Subcutaneous abdominal adipose tissue (tissue), 5 donors: ENCODE data around the gene MSI2.
"Not testable (repeated sequence)": the region's sequence is repeated elsewhere in the genome, so short reads cannot be mapped to it uniquely, and the experiment has no call there.

Experiments
- H3K27ac ChIP-seq: one replicate; pipeline ENCODE4 v1.7.0; 2013; ENCODE audit warnings: low read depth, mild to moderate bottlenecking, inconsistent platforms, low read length, moderate library complexity
- H3K27me3 ChIP-seq, 5 donors: one replicate each; pipeline ENCODE4 v1.7.0; 2013; ENCODE audit warnings: low read length in 5 of 5, inconsistent platforms in 1 of 5; ENCODE audit not compliant: control insufficient read depth in 5 of 5, insufficient read depth in 4 of 5
- H3K36me3 ChIP-seq, 5 donors: one replicate each; pipeline ENCODE4 v1.7.0; 2013; ENCODE audit warnings: low read length in 5 of 5; ENCODE audit not compliant: control insufficient read depth in 5 of 5, insufficient read depth in 5 of 5
- H3K4me1 ChIP-seq, 5 donors: one replicate each; pipeline ENCODE4 v1.7.0; 2013; ENCODE audit warnings: low read length in 5 of 5, mild to moderate bottlenecking in 3 of 5, moderate library complexity in 1 of 5; ENCODE audit not compliant: control insufficient read depth in 5 of 5, insufficient read depth in 5 of 5
- H3K4me3 ChIP-seq, 5 donors: one replicate each; pipeline ENCODE4 v1.7.0; 2013; ENCODE audit warnings: low read length in 5 of 5, low read depth in 1 of 5
- H3K9ac ChIP-seq, 5 donors: one replicate each; pipeline ENCODE4 v1.7.0; 2013; ENCODE audit warnings: low read length in 5 of 5, mild to moderate bottlenecking in 4 of 5, moderate library complexity in 3 of 5
- H3K9me3 ChIP-seq, 5 donors: one replicate each; pipeline ENCODE4 v1.7.0; 2013; ENCODE audit warnings: low read length in 5 of 5; ENCODE audit not compliant: control insufficient read depth in 5 of 5
- donor health status: healthy.
- donor health status: healthy.
- donor health status: healthy.
- donor health status: healthy.
- donor health status: healthy.

Gene MSI2

DNA sequence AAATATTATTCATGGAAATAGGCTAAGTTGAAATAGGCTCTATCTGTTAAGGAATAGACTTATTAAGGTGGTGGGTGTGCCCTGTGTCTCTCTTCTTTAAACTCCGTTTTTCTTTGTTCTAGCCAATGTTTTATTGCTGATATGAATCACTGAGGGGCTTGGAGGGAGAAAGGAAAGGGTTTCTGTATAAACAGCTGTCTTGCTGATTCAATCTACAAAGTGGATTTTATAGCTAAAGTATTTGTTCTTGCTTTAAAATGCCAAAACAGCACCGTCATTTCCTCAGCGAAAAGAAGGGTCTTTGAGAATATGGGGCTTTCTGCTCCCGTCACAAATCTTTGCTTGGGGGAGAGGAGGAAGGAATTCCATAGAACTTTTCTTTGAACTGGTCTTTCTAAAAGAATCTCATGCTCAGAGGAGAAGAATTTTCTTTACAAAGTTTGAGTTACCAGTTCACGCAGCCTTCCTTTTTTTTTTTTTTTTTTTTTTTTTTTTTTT lies 39.3 kb downstream of the MSI2 start:
- Histone ChIP-seq H3K9me3 (no peaks in the 10 kb centered on the region), H3K4me3 (no peak overlapping the region), H3K9ac (no peak overlapping the region), H3K27ac (no peak overlapping the region), H3K4me1 (no peaks in the 10 kb centered on the region), H3K36me3 (peaks cover 0 to 7% (median 2%) of the 10 kb centered on the region in 5 donors), H3K27me3 (no peaks in the 10 kb centered on the region)

DNA sequence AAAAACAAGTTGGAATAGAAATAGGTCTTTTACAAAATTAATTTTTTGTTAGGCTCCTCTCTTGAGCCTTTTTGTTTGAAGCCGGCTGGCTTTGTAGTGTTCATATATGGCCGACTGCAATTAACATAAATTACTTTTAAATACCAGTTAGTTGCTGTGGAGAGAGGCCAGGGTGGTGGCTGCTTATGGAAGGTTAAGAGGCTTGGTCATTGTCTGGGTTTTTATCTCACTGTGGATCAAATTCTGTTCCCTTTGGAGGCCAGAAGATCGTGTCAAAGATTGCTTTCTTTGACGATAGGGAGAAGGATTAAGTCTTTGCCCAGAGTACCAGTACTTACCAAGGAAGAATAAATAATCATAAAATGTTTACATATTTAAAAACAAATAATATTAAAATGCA lies 39.9 kb downstream of the MSI2 start:
- H3K36me3 ChIP-seq: peaks cover 0 to 10% (median 2%) of the 10 kb centered on the region in 5 donors
- H3K4me1 ChIP-seq: no peaks in the 10 kb centered on the region
- no peak overlapping the region for H3K4me3 ChIP-seq
- no peaks in the 10 kb centered on the region for H3K9me3 ChIP-seq
- no peak overlapping the region for H3K9ac ChIP-seq
- no peak overlapping the region for H3K27ac ChIP-seq
- H3K27me3 ChIP-seq: no peaks in the 10 kb centered on the region

GRCh38 chr17:57299176-57299575 lies 42.9 kb downstream of the MSI2 start:
- Histone ChIP-seq H3K4me1 (no peaks in the 10 kb centered on the region), H3K27ac (no peak overlapping the region), H3K9ac (no peak overlapping the region), H3K4me3 (no peak overlapping the region), H3K27me3 (no peaks in the 10 kb centered on the region), H3K36me3 (peaks cover 0 to 10% (median 2%) of the 10 kb centered on the region in 5 donors), H3K9me3 (no peaks in the 10 kb centered on the region)

DNA sequence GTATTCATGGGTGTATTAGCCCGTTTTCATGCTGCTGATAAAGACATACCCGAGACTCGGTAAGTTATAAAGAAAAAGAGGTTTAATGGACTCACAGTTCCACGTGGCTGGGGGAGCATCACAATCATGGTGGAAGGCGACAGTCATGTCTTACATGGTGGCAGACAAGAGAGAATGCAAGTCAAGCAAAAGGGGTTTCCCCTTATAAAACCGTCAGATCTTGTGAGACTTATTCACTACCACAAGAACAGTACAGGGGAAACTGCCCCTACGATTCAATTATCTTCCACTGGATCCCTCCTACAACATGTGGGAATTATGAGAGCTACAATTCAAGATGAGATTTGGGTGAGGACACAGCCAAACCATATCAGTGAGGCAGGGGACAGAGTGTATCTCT lies 44.3 kb downstream of the MSI2 start:
- not testable (repeated sequence) for H3K36me3 ChIP-seq, H3K4me3 ChIP-seq, H3K27me3 ChIP-seq, H3K9ac ChIP-seq, H3K27ac ChIP-seq, H3K9me3 ChIP-seq, H3K4me1 ChIP-seq

DNA sequence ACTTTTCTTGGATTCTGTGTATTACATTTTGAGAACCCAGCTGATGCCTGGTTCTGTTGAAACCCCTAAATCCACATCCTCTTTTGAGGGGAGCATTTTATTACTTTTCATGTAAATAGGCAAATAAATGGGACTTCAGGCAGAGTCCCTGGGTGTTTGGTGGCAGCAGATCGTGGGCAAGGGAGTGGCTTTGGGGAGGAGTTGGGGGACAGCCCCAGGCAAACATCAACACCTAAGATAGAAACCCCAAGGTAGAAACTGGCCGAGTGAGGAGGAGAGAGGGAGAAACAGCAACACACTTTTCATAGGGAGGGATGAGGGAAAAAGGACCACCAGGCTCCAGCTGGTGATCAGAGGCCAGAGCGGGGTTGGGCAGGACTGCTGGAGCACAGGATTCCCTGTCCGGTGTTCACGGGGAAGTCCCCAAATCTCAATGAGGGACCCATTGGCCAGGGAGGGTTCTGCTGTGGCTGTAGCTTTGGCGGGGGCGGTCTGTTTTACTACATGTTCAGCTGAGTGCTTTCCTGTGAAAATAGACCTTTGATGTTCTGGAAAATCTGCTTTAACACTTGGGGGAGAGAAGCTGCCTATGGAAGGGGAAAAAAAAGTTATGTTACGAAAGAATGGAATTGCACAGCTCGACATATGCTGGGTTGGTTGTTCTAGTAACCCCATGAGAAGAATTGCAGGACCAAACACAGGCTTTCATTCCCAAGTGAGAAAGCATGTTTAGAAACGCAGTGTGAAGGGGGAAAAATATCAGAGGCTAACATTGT lies 46.6 kb downstream of the MSI2 start:
- H3K4me3 ChIP-seq: no peak overlapping the region
- H3K9me3 ChIP-seq: no peaks in the 10 kb centered on the region
- H3K27me3 ChIP-seq: no peaks in the 10 kb centered on the region
- H3K27ac ChIP-seq: no peak overlapping the region
- peaks cover 0 to 16% (median 12%) of the 10 kb centered on the region in 5 donors for H3K4me1 ChIP-seq
- H3K9ac ChIP-seq: no peak overlapping the region
- H3K36me3 ChIP-seq: peaks cover 0 to 6% (median 0%) of the 10 kb centered on the region in 5 donors

- Histone ChIP-seq H3K4me1 (peaks cover 0 to 16% (median 12%) of the 10 kb centered on the region in 5 donors), H3K36me3 (peaks cover 0 to 4% (median 0%) of the 10 kb centered on the region in 5 donors), H3K4me3 (peak overlapping the region in 1 of 5 donors; percentile 40), H3K9ac (no peak overlapping the region), H3K27me3 (no peaks in the 10 kb centered on the region), H3K27ac (no peak overlapping the region), H3K9me3 (no peaks in the 10 kb centered on the region)
Measured at GRCh38 chr17:57305144-57305728, 48.9 kb downstream of the MSI2 start.

- Histone ChIP-seq H3K36me3 (peaks cover 0 to 7% (median 2%) of the 10 kb centered on the region in 5 donors), H3K4me3 (no peak overlapping the region), H3K9me3 (no peaks in the 10 kb centered on the region), H3K27ac (no peak overlapping the region), H3K4me1 (peaks cover 0 to 16% (median 12%) of the 10 kb centered on the region in 5 donors), H3K27me3 (no peaks in the 10 kb centered on the region), H3K9ac (no peak overlapping the region)
Measured at GRCh38 chr17:57305908-57306504, 49.7 kb downstream of the MSI2 start.

- Histone ChIP-seq H3K27ac (no peak overlapping the region), H3K4me3 (no peak overlapping the region), H3K36me3 (peaks cover 0 to 7% (median 2%) of the 10 kb centered on the region in 5 donors), H3K4me1 (peaks cover 0 to 16% (median 12%) of the 10 kb centered on the region in 5 donors), H3K9me3 (no peaks in the 10 kb centered on the region), H3K9ac (no peak overlapping the region), H3K27me3 (no peaks in the 10 kb centered on the region)
Measured at GRCh38 chr17:57308543-57309186, 52.3 kb downstream of the MSI2 start.

- Histone ChIP-seq H3K4me3 (no peak overlapping the region), H3K4me1 (peaks cover 0 to 16% (median 12%) of the 10 kb centered on the region in 5 donors), H3K27me3 (no peaks in the 10 kb centered on the region), H3K36me3 (peaks cover 0 to 7% (median 2%) of the 10 kb centered on the region in 5 donors), H3K27ac (no peak overlapping the region), H3K9ac (no peak overlapping the region), H3K9me3 (no peaks in the 10 kb centered on the region)
Measured at GRCh38 chr17:57309479-57309878, 53.2 kb downstream of the MSI2 start.
